HG03571 (cell line): ENCODE results near the gene UNC45B.
"Not testable (repeated sequence)": the region's sequence is repeated elsewhere in the genome, so short reads cannot be mapped to it uniquely, and the experiment has no call there.

ENCODE experiments used
- ATAC-seq: cut with Tn5 transposase; IDR thresholded peaks from one replicate; pipeline ENCODE4 v1.9.1; 2021; ENCODE audit not compliant: unreplicated experiment

UNC45B gene

DNA sequence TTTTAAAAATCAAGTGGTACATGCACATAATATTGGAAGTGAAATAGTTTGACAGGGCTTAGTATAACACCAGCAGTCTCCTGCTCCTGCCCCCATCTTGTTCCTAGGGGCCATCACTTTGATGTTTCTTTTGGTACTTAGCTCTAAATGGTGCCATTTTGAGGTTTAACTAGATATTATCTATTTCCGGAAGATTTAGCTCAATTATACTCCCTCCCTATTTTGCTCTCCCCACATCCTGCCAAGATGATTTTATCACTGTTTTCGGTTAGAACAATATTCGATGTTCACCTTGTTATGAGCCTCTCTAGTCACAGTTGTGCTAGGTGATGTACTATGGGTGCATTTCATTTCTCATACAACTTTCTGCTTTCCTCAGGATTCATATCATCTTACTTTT lies 66.6 kb downstream of the UNC45B start:
- no peak for ATAC-seq

GRCh38 chr17:35214631-35215273 lies 67.1 kb downstream of the UNC45B start:
- no peak for ATAC-seq

DNA sequence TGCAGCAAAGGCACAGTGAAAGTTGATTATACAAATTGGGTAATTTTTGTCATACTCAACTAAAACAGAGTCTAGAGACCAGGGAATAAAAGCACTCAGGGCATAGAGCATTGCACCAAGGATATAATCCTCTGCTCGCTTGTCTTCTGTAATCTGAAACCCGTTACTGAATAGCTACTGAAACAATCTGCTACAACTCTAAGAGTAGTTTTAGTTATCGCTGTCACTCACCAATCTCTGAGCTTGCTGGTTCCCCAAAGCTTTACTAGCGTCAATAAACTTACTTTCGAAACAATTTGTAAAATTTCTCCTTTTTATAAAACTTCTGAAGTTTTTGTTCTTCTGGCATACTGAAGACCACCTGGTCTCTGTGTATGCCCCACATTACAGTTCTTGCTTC lies 69.5 kb downstream of the UNC45B start:
- no peak for ATAC-seq

- ATAC-seq: no peak
Measured at GRCh38 chr17:35218915-35219314, 71.3 kb downstream of the UNC45B start.

DNA sequence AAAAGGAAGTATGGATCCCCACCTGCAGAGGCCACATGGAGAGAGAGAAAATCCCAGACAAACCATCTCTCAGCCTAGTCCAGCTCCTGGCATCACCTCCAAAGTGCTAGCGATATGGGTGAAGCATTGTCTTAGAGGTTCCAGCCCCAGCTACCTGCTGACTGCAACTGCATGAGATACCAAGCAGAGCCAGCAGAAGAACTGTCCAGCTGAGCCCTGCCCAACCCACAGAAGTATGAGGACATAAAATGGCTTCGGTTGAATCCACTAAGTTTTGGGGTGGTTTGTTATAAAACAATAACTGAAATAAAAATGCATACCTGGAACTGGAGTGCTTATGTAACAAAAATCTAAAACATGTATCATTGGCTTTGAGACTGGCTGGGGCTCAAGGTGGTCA lies 74.8 kb downstream of the UNC45B start:
- ATAC-seq: no peak

DNA sequence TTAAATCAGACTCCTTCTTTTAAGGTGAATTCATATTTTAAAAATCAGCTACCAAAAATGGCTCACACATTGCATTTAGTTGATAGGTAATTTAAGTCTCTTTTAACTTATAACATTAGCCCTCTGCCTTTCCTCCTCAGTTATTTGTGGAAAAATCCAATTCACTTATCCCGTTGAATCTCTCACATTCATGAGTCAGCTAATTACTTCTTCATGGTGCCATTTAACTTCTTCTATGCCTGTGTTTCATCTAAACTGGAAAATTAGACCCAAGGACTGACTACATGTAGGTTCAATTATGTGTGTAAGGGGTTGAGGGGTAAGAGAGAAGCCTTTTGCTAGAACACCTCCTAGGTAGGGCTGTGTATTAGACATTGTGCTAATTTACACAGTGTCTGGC lies 76.8 kb downstream of the UNC45B start:
- ATAC-seq: no peak

DNA sequence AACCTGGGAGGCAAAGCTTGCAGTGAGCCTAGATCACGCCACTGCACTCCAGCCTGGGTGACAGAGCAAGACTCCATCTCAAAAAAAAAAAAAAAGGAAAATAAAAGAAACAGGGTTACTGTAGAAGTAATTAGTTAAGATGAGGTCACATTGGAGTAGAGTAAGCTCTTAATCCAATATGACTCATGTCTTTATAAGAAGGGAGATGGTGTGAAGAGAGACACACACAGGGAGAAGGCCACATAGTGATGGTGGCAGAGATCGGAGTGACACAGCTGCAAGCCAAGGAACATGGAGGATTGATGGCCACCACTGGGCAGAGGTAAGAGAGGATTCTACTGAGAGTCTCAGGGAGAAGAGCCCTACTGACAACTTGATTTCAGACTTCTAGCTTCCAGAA lies 79.9 kb downstream of the UNC45B start:
- ATAC-seq: no peak

DNA sequence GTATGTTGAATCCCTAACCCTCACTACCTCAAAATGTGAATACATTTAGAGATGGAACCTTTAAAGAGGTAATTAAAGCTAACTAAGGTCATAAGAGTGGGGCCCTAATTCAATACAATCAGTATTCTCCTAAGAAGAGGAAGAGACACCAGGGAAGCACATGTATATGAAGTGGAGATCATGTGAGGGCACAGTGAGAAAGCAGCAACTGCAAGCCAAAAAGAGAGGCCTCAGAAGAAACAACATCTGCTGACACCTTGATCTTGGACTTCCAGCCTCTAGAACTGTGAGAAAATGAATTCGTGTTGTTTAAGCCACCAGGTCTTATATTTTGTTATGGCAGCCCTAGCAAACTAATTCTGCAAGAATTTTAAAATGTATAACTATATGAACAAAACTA lies 82.0 kb downstream of the UNC45B start:
- no peak for ATAC-seq

GRCh38 chr17:35234315-35234714 lies 86.7 kb downstream of the UNC45B start:
- not testable (repeated sequence) for ATAC-seq

DNA sequence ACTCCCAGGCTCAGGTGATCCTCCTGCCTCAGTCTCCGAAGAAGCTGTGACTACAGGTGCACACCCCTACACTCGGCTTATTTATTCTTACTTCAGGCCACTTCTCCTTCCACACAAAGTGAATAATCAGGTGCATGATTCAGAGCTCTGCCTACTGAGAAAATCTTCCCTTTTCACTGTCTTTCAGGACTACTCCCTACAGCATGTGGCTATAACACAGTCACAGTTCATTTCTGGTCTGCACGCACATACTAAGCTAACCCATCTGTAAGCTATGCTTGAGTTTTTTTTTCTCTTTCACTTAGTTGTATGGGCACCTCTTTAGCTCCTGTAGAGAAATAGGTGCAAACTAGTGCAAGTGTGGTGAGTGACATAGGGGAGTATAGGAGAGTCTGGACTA lies 87.7 kb downstream of the UNC45B start:
- no peak for ATAC-seq

GRCh38 chr17:35235917-35236316 lies 88.3 kb downstream of the UNC45B start:
- ATAC-seq: no peak

GRCh38 chr17:35236821-35237220 lies 89.2 kb downstream of the UNC45B start:
- ATAC-seq: no peak

- no peak for ATAC-seq
Measured at GRCh38 chr17:35238821-35239220, 91.2 kb downstream of the UNC45B start.
